Stimulated activated naive CD8-positive, alpha-beta T cell treated with anti-CD3 and anti-CD28 coated beads, Interleukin-15, Interleukin-2, amounts not matched to agents 100 ng/mL and 50 ng/mL, for 24 hours (primary cell): Measurements from ENCODE around the gene JADE2.
"Not testable (repeated sequence)": the region's sequence is repeated elsewhere in the genome, so short reads cannot be mapped to it uniquely, and the experiment has no call there.

Experiments
- H3K27ac Mint-ChIP-seq: one replicate; pipeline ENCODE4 v1.8.0; 2021; ENCODE audit warnings: mild to moderate bottlenecking, mixed read lengths
- H3K27me3 Mint-ChIP-seq: one replicate; pipeline ENCODE4 v1.8.0; 2021; ENCODE audit warnings: mixed read lengths
- H3K36me3 Mint-ChIP-seq: one replicate; pipeline ENCODE4 v1.8.0; 2021; ENCODE audit warnings: low read depth, mixed read lengths
- H3K4me1 Mint-ChIP-seq: one replicate; pipeline ENCODE4 v1.8.0; 2021; ENCODE audit warnings: low read depth, mixed read lengths
- H3K4me3 Mint-ChIP-seq: one replicate; pipeline ENCODE4 v1.8.0; 2021; ENCODE audit warnings: mild to moderate bottlenecking, mixed read lengths
- H3K9me3 Mint-ChIP-seq: one replicate; pipeline ENCODE4 v1.8.0; 2021; ENCODE audit warnings: mixed read lengths

JADE2 gene

GRCh38 chr5:134586866-134587524 is 61.5 kb downstream of the JADE2 start:
- Mint-ChIP-seq H3K4me1 (peaks cover 10% of the 10 kb centered on the region), H3K27ac (no peak overlapping the region), H3K4me3 (no peak overlapping the region), H3K27me3 (no peaks in the 10 kb centered on the region), H3K36me3 (no peaks in the 10 kb centered on the region), H3K9me3 (no peaks in the 10 kb centered on the region)

- no peak overlapping the region for H3K4me3 Mint-ChIP-seq
- H3K36me3 Mint-ChIP-seq, result no peaks in the 10 kb centered on the region
- peak overlapping the region; percentile 41 for H3K27ac Mint-ChIP-seq
- H3K4me1 Mint-ChIP-seq, result peaks cover 22% of the 10 kb centered on the region
- H3K9me3 Mint-ChIP-seq, result no peaks in the 10 kb centered on the region
- H3K27me3 Mint-ChIP-seq, result no peaks in the 10 kb centered on the region
These were observed 65.7 kb downstream of the JADE2 start for GRCh38 chr5:134590992-134591659.

GRCh38 chr5:134592141-134592746 is 66.8 kb downstream of the JADE2 start:
- no peaks in the 10 kb centered on the region for H3K9me3 Mint-ChIP-seq
- no peak overlapping the region for H3K4me3 Mint-ChIP-seq
- no peaks in the 10 kb centered on the region for H3K27me3 Mint-ChIP-seq
- no peaks in the 10 kb centered on the region for H3K36me3 Mint-ChIP-seq
- peaks cover 18% of the 10 kb centered on the region for H3K4me1 Mint-ChIP-seq
- H3K27ac Mint-ChIP-seq, result no peak overlapping the region

GRCh38 chr5:134594336-134594735 is 68.9 kb downstream of the JADE2 start:
- no peaks in the 10 kb centered on the region for H3K36me3 Mint-ChIP-seq
- no peaks in the 10 kb centered on the region for H3K27me3 Mint-ChIP-seq
- H3K4me1 Mint-ChIP-seq, result peaks cover 18% of the 10 kb centered on the region
- no peak overlapping the region for H3K4me3 Mint-ChIP-seq
- no peaks in the 10 kb centered on the region for H3K9me3 Mint-ChIP-seq
- H3K27ac Mint-ChIP-seq, result no peak overlapping the region

- H3K4me1 Mint-ChIP-seq, result peaks cover 18% of the 10 kb centered on the region
- H3K27ac Mint-ChIP-seq, result no peak overlapping the region
These were observed 69.5 kb downstream of the JADE2 start for GRCh38 chr5:134594797-134595457.

GRCh38 chr5:134595458-134595838 is 70.0 kb downstream of the JADE2 start:
- Mint-ChIP-seq H3K36me3 (no peaks in the 10 kb centered on the region), H3K9me3 (no peaks in the 10 kb centered on the region), H3K4me3 (no peak overlapping the region), H3K27me3 (no peaks in the 10 kb centered on the region), H3K4me1 (peaks cover 18% of the 10 kb centered on the region), H3K27ac (no peak overlapping the region)

More at GRCh38 chr5:134594797-134595457, 69.5 kb downstream of the JADE2 start:
- H3K9me3 Mint-ChIP-seq, result no peaks in the 10 kb centered on the region
- H3K27me3 Mint-ChIP-seq, result no peaks in the 10 kb centered on the region
- H3K36me3 Mint-ChIP-seq, result no peaks in the 10 kb centered on the region
- no peak overlapping the region for H3K4me3 Mint-ChIP-seq

- H3K9me3 Mint-ChIP-seq, H3K27me3 Mint-ChIP-seq, H3K4me3 Mint-ChIP-seq, H3K27ac Mint-ChIP-seq: not testable (repeated sequence)
- Mint-ChIP-seq H3K36me3 (peaks cover 23% of the 10 kb centered on the region), H3K4me1 (peaks cover 32% of the 10 kb centered on the region)
These were observed 74.3 kb downstream of the JADE2 start for GRCh38 chr5:134599820-134600219.

- no peak overlapping the region for H3K4me3 Mint-ChIP-seq
- no peak overlapping the region for H3K27ac Mint-ChIP-seq
- no peaks in the 10 kb centered on the region for H3K27me3 Mint-ChIP-seq
- H3K9me3 Mint-ChIP-seq, result no peaks in the 10 kb centered on the region
- peaks cover 27% of the 10 kb centered on the region for H3K36me3 Mint-ChIP-seq
- H3K4me1 Mint-ChIP-seq, result peaks cover 35% of the 10 kb centered on the region
These were observed 75.1 kb downstream of the JADE2 start for GRCh38 chr5:134600600-134600999.

GRCh38 chr5:134603059-134603458 is 77.6 kb downstream of the JADE2 start:
- Mint-ChIP-seq H3K4me1 (peaks cover 37% of the 10 kb centered on the region), H3K27me3 (no peaks in the 10 kb centered on the region), H3K9me3 (no peaks in the 10 kb centered on the region), H3K36me3 (peaks cover 48% of the 10 kb centered on the region), H3K4me3 (no peak overlapping the region), H3K27ac (peak overlapping the region; percentile 40)

GRCh38 chr5:134604908-134605307 is 79.4 kb downstream of the JADE2 start:
- Mint-ChIP-seq H3K36me3 (peaks cover 67% of the 10 kb centered on the region), H3K4me3 (no peak overlapping the region), H3K27ac (peak overlapping the region; percentile 74), H3K4me1 (peaks cover 49% of the 10 kb centered on the region), H3K9me3 (no peaks in the 10 kb centered on the region), H3K27me3 (no peaks in the 10 kb centered on the region)

- no peak overlapping the region for H3K4me3 Mint-ChIP-seq
- no peaks in the 10 kb centered on the region for H3K9me3 Mint-ChIP-seq
- peaks cover 54% of the 10 kb centered on the region for H3K4me1 Mint-ChIP-seq
These were observed 81.3 kb downstream of the JADE2 start for GRCh38 chr5:134606726-134607125.

GRCh38 chr5:134608555-134608954 is 83.1 kb downstream of the JADE2 start:
- H3K4me1 Mint-ChIP-seq, result peaks cover 39% of the 10 kb centered on the region
- peaks cover 82% of the 10 kb centered on the region for H3K36me3 Mint-ChIP-seq
- no peaks in the 10 kb centered on the region for H3K9me3 Mint-ChIP-seq
- H3K27me3 Mint-ChIP-seq, result no peaks in the 10 kb centered on the region
- H3K4me3 Mint-ChIP-seq, result no peak overlapping the region
- H3K27ac Mint-ChIP-seq, result no peak overlapping the region

More at GRCh38 chr5:134606726-134607125, 81.3 kb downstream of the JADE2 start:
- H3K27me3 Mint-ChIP-seq, result no peaks in the 10 kb centered on the region
- H3K36me3 Mint-ChIP-seq, result peaks cover 79% of the 10 kb centered on the region
- H3K27ac Mint-ChIP-seq, result no peak overlapping the region

- no peaks in the 10 kb centered on the region for H3K9me3 Mint-ChIP-seq
- peak overlapping the region; percentile 32 for H3K27ac Mint-ChIP-seq
- H3K4me1 Mint-ChIP-seq, result peaks cover 31% of the 10 kb centered on the region
- H3K36me3 Mint-ChIP-seq, result peaks cover 81% of the 10 kb centered on the region
- no peaks in the 10 kb centered on the region for H3K27me3 Mint-ChIP-seq
- no peak overlapping the region for H3K4me3 Mint-ChIP-seq
These were observed 83.9 kb downstream of the JADE2 start for GRCh38 chr5:134609232-134609851.

- Mint-ChIP-seq H3K36me3 (peaks cover 75% of the 10 kb centered on the region), H3K4me1 (peaks cover 18% of the 10 kb centered on the region), H3K9me3 (no peaks in the 10 kb centered on the region), H3K27ac (peak overlapping the region; percentile 15), H3K4me3 (no peak overlapping the region), H3K27me3 (no peaks in the 10 kb centered on the region)
These were observed 85.3 kb downstream of the JADE2 start for GRCh38 chr5:134610725-134611124.

GRCh38 chr5:134611515-134611914 is 86.0 kb downstream of the JADE2 start:
- H3K4me1 Mint-ChIP-seq, result peaks cover 17% of the 10 kb centered on the region
- peaks cover 70% of the 10 kb centered on the region for H3K36me3 Mint-ChIP-seq
- no peak overlapping the region for H3K27ac Mint-ChIP-seq
- H3K27me3 Mint-ChIP-seq, result no peaks in the 10 kb centered on the region
- no peak overlapping the region for H3K4me3 Mint-ChIP-seq
- no peaks in the 10 kb centered on the region for H3K9me3 Mint-ChIP-seq
